Nephron progenitor cell (in vitro differentiated cells): ENCODE data around the gene TRPV6.

ENCODE experiments used
- DNase-seq: peaks from one replicate; pipeline ENCODE4 v3.0.0; 2021
- H3K27ac Mint-ChIP-seq: 2 replicates; pipeline ENCODE4 v1.8.0; 2021; ENCODE audit warnings: mild to moderate bottlenecking, moderate library complexity, mixed read lengths
- H3K27me3 Mint-ChIP-seq: 2 replicates; pipeline ENCODE4 v1.8.0; 2021; ENCODE audit warnings: mild to moderate bottlenecking, low read depth, mixed read lengths; ENCODE audit not compliant: poor library complexity
- H3K36me3 Mint-ChIP-seq: 2 replicates; pipeline ENCODE4 v1.8.0; 2021; ENCODE audit warnings: low read depth, mixed read lengths
- H3K4me1 Mint-ChIP-seq: 2 replicates; pipeline ENCODE4 v1.8.0; 2021; ENCODE audit warnings: mixed read lengths
- H3K4me3 Mint-ChIP-seq: 2 replicates; pipeline ENCODE4 v1.8.0; 2021; ENCODE audit warnings: mild to moderate bottlenecking, moderate library complexity, mixed read lengths
- H3K9me3 Mint-ChIP-seq: 2 replicates; pipeline ENCODE4 v1.8.0; 2021; ENCODE audit warnings: mild to moderate bottlenecking, moderate library complexity, mixed read lengths
- CTCF ChIP-seq: fragments of 200-600 bp; sonication (generic); IDR thresholded peaks from 2 replicates; pipeline ENCODE4 v1.5.0; 2021; ENCODE audit warnings: antibody characterized with exemption

Gene TRPV6

DNA sequence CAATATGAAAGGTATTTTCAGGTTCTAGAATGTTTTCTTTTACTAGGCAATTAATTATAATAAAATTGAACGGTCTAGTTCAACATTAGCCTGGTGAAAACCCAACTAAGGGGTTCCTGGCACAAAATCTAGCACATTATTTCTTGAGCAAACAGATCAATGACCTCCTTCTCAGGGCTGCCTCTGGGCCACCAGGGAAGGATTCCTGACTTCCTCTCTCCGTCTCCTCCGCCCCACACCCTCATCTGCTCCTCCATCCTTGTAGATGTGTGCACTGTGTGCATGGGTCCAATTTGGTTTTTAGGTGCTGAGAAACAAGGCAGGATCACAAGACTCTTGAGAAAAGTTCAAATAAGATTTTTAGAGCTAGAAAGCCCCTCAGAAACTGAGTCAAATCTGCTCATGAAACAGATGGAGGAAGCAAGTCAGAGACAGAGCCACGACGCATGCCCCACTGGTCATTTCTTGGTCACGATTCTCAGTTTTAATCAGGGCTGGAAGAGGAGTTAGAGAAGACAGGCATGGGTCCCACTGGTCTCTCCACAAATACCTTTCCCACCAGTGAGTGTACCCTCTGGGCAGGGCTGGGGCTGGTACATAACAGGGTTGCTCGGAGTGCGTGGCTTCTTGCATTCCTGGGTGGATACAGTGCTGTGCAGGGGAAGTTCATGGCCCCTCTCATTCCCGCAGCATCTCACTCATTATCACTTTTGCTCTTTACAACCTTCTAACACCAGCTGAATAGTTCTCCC lies 3.8 kb downstream of the TRPV6 start:
- H3K36me3 Mint-ChIP-seq = peaks cover 9% of the 10 kb centered on the region
- no peak for TF ChIP-seq CTCF

GRCh38 chr7:142880876-142881505 lies 4.6 kb downstream of the TRPV6 start:
- H3K4me3 Mint-ChIP-seq = no peak overlapping the region
- H3K27ac Mint-ChIP-seq = no peak overlapping the region
- DNase-seq = peak; percentile 48
- peaks cover 38% of the 10 kb centered on the region for H3K27me3 Mint-ChIP-seq
- TF ChIP-seq CTCF = peak; percentile 78
- H3K36me3 Mint-ChIP-seq = peaks cover 12% of the 10 kb centered on the region
- H3K4me1 Mint-ChIP-seq = peaks cover 49% of the 10 kb centered on the region
- H3K9me3 Mint-ChIP-seq = no peaks in the 10 kb centered on the region

More for the DNA sequence above, 3.8 kb downstream of the TRPV6 start:
- Mint-ChIP-seq H3K9me3 (no peaks in the 10 kb centered on the region), H3K27ac (peak overlapping the region; percentile 6), H3K27me3 (peaks cover 35% of the 10 kb centered on the region), H3K4me1 (peaks cover 55% of the 10 kb centered on the region), H3K4me3 (peak overlapping the region; percentile 39)
- no peak for DNase-seq

DNA sequence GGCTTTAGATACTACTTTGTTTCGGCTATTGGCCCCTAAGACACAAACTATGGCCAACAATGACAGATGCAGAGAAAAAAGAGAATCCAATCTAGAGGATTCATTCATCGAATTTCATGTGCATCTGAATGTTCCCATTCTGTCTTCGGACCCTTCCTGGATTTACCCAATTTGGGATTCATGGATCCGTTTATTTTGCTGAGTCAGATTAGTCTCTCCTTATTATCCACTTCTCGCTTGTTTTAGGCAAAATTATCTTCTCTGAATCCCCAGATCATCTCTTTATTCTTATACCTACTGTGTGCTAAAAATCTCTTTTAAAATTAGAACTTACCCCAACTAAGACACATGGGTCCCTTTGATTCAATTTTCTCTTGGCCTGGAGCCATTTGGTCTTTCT lies 6.5 kb downstream of the TRPV6 start:
- Mint-ChIP-seq H3K4me3 (no peak overlapping the region), H3K27me3 (peaks cover 39% of the 10 kb centered on the region), H3K9me3 (no peaks in the 10 kb centered on the region), H3K36me3 (peaks cover 32% of the 10 kb centered on the region), H3K27ac (no peak overlapping the region), H3K4me1 (peaks cover 30% of the 10 kb centered on the region)
- DNase-seq = no peak
- TF ChIP-seq CTCF = no peak

GRCh38 chr7:142878315-142878714 lies 7.2 kb downstream of the TRPV6 start:
- Mint-ChIP-seq H3K4me1 (peaks cover 23% of the 10 kb centered on the region), H3K27me3 (peaks cover 31% of the 10 kb centered on the region), H3K9me3 (no peaks in the 10 kb centered on the region), H3K4me3 (no peak overlapping the region), H3K36me3 (peaks cover 39% of the 10 kb centered on the region), H3K27ac (no peak overlapping the region)
- no peak for TF ChIP-seq CTCF
- no peak for DNase-seq

- Mint-ChIP-seq H3K4me3 (no peak overlapping the region), H3K27ac (no peak overlapping the region), H3K36me3 (peaks cover 47% of the 10 kb centered on the region), H3K4me1 (peaks cover 12% of the 10 kb centered on the region), H3K27me3 (peaks cover 30% of the 10 kb centered on the region), H3K9me3 (no peaks in the 10 kb centered on the region)
- DNase-seq = no peak
- no peak for TF ChIP-seq CTCF
Measured at GRCh38 chr7:142876991-142877910, 8.3 kb downstream of the TRPV6 start.
